ENCODE results near the gene JOSD1. TPM values are rescaled to one million over a fixed set of nuclear protein-coding genes. Genes with fewer than 3 reads are reported as not detected.
A peak's percentile ranks its signal among the peaks of the same experiment; 100 is the strongest.

Gene JOSD1
- total and polyA plus RNA-seq, 2 donors (not counting 1 experiment from before 2014, with no cell fraction given) = 40.5 to 59.1 TPM

DNA sequence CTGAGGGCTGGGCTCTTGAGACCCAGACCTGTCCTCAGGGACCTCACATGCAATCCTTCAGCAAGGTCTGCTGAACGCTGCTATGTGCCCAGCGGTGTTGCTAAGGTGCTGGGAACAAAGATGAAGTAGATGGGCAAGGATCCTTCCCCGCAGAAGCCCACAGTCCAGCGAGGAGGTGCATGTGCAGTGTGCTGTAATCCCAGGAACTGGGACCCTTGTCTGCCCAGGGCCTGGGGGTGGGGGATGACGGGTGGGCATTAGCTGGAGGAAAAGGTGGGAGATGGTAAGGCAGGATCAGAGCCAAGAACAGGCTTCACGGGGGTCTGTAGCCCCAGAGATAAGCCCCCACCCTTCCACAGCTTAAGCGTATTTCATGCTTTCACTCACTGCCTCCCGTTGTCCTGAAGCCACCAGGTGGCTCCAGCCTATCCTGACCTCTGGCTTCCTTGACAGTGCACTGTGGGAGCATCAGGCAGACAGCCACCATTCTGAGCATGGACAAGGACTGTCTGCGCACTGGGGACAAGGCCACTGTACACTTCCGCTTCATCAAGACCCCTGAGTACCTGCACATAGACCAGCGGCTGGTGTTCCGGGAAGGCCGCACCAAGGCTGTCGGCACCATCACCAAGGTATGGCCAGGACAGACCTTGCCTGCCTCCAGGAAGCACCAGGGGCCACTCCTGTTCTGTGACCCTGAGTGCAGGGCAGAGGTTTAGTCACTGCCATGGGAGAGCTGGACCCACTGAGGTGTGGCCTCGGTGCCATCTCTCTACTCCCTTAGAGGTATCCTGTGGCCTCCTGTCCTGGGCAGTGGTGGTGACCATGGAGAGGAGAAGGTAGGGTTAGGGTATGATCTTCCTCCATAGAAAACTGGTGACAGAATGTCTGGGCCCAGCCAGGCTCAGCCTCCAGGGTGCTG lies 27.0 kb upstream of the JOSD1 start:
- Histone ChIP-seq H3K9ac (ENCODE audit: insufficient read depth, low read length) (peak overlapping the region; percentile 5), H3K4me1 (ENCODE audit: control insufficient read depth, extremely low read depth, insufficient read depth, low read length) (no peaks in the 10 kb centered on the region), H3K9me3 (ENCODE audit: control insufficient read depth, insufficient read depth, low read depth, low read length) (no peaks in the 10 kb centered on the region), H3K4me2 (ENCODE audit: extremely low read depth, insufficient read depth, low read length) (no peak overlapping the region), H3K36me3 (ENCODE audit: control insufficient read depth, insufficient read depth, low read length) (peaks cover 48% of the 10 kb centered on the region), H3K27ac (ENCODE audit: insufficient read depth, low read length) (no peak overlapping the region), H3K27me3 (ENCODE audit: control insufficient read depth, insufficient read depth, low read length) (no peaks in the 10 kb centered on the region), H4K20me1 (ENCODE audit: control insufficient read depth, extremely low read depth, insufficient read depth, low read length) (no peaks in the 10 kb centered on the region), H3K4me3 (replicated peaks in 1 of 4; ENCODE audit: control extremely low read depth in 1 of 4, insufficient read depth in 1 of 4, low read depth in 3 of 4, low read length in 4 of 4) (no peak overlapping the region), H3K79me2 (ENCODE audit: control insufficient read depth, insufficient read depth, low read length) (no peaks in the 10 kb centered on the region), H2AFZ (ENCODE audit: low read length) (no peak overlapping the region)
- DNase-seq (ENCODE audit: low read depth in 2 of 2) = no peak
- TF ChIP-seq, protein P1, sequence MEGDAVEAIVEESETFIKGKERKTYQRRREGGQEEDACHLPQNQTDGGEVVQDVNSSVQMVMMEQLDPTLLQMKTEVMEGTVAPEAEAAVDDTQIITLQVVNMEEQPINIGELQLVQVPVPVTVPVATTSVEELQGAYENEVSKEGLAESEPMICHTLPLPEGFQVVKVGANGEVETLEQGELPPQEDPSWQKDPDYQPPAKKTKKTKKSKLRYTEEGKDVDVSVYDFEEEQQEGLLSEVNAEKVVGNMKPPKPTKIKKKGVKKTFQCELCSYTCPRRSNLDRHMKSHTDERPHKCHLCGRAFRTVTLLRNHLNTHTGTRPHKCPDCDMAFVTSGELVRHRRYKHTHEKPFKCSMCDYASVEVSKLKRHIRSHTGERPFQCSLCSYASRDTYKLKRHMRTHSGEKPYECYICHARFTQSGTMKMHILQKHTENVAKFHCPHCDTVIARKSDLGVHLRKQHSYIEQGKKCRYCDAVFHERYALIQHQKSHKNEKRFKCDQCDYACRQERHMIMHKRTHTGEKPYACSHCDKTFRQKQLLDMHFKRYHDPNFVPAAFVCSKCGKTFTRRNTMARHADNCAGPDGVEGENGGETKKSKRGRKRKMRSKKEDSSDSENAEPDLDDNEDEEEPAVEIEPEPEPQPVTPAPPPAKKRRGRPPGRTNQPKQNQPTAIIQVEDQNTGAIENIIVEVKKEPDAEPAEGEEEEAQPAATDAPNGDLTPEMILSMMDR (conservative IDR thresholded peaks at IDR 0.05 in 1 of 2, IDR thresholded peaks at IDR 0.05 in 1 of 2; ENCODE audit: low read depth in 1 of 2, low read length in 2 of 2) = no peak
- no peak for TF ChIP-seq EZH2 (IDR thresholded peaks at IDR 0.05; ENCODE audit: low read length, missing control alignments)

GRCh38 chr22:38727123-38727522 lies 26.4 kb upstream of the JOSD1 start:
- TF ChIP-seq, protein P1 (conservative IDR thresholded peaks at IDR 0.05 in 1 of 2, IDR thresholded peaks at IDR 0.05 in 1 of 2; ENCODE audit: low read depth in 1 of 2, low read length in 2 of 2) = no peak
- no peak for TF ChIP-seq EZH2 (IDR thresholded peaks at IDR 0.05; ENCODE audit: low read length, missing control alignments)
- DNase-seq (ENCODE audit: low read depth in 2 of 2) = no peak
- peaks cover 49% of the 10 kb centered on the region for H3K36me3 ChIP-seq (ENCODE audit: control insufficient read depth, insufficient read depth, low read length)

DNA sequence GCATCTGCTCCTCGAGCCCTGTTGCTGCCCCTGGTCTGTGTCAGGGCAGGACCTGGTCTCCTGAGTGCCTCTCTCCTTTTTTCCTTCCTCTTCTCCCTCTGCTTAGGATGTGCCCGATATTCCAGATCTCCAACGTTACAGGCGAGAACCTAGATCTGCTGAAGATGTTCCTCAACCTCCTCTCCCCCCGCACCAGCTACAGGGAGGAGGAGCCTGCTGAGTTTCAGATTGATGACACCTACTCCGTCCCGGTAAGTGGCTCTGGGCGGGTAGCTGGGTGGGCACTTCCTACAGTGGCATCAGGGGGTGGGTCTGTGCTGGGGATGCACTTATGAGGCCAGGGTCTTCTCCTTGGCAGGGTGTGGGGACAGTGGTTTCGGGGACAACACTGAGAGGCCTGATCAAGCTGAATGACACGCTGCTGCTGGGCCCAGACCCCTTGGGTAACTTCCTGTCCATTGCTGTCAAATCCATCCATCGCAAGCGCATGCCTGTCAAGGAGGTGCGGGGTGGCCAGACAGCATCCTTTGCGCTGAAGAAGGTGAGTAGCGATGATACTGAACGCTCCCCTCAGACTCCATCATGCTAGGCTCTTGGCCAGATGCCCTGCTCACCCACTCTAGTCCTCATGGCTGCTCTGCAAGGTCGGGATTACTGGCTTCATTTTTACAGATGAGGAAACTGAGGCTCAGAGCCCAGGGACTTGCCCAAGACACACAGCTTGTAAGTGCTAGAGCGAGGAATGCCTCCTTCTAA lies 25.3 kb upstream of the JOSD1 start:
- H3K4me3 ChIP-seq (replicated peaks in 1 of 4; ENCODE audit: control extremely low read depth in 1 of 4, insufficient read depth in 1 of 4, low read depth in 3 of 4, low read length in 4 of 4) = no peak overlapping the region
- DNase-seq (ENCODE audit: low read depth in 2 of 2) = no peak
- no peaks in the 10 kb centered on the region for H3K4me1 ChIP-seq (ENCODE audit: control insufficient read depth, extremely low read depth, insufficient read depth, low read length)
- no peak overlapping the region for H3K4me2 ChIP-seq (ENCODE audit: extremely low read depth, insufficient read depth, low read length)
- no peaks in the 10 kb centered on the region for H3K27me3 ChIP-seq (ENCODE audit: control insufficient read depth, insufficient read depth, low read length)
- no peak overlapping the region for H2AFZ ChIP-seq (ENCODE audit: low read length)
- TF ChIP-seq EZH2 (IDR thresholded peaks at IDR 0.05; ENCODE audit: low read length, missing control alignments) = no peak
- TF ChIP-seq, protein P1 (conservative IDR thresholded peaks at IDR 0.05 in 1 of 2, IDR thresholded peaks at IDR 0.05 in 1 of 2; ENCODE audit: low read depth in 1 of 2, low read length in 2 of 2) = no peak
- H3K9ac ChIP-seq (ENCODE audit: insufficient read depth, low read length) = no peak overlapping the region
- no peaks in the 10 kb centered on the region for H3K9me3 ChIP-seq (ENCODE audit: control insufficient read depth, insufficient read depth, low read depth, low read length)
- H3K27ac ChIP-seq (ENCODE audit: insufficient read depth, low read length) = no peak overlapping the region
- H3K36me3 ChIP-seq (ENCODE audit: control insufficient read depth, insufficient read depth, low read length) = peaks cover 48% of the 10 kb centered on the region
- H3K79me2 ChIP-seq (ENCODE audit: control insufficient read depth, insufficient read depth, low read length) = no peaks in the 10 kb centered on the region
- H4K20me1 ChIP-seq (ENCODE audit: control insufficient read depth, extremely low read depth, insufficient read depth, low read length) = no peaks in the 10 kb centered on the region

More at GRCh38 chr22:38727123-38727522, 26.4 kb upstream of the JOSD1 start:
- Histone ChIP-seq H3K4me3 (replicated peaks in 1 of 4; ENCODE audit: control extremely low read depth in 1 of 4, insufficient read depth in 1 of 4, low read depth in 3 of 4, low read length in 4 of 4) (no peak overlapping the region), H3K79me2 (ENCODE audit: control insufficient read depth, insufficient read depth, low read length) (no peaks in the 10 kb centered on the region), H3K27me3 (ENCODE audit: control insufficient read depth, insufficient read depth, low read length) (no peaks in the 10 kb centered on the region), H2AFZ (ENCODE audit: low read length) (no peak overlapping the region), H3K4me2 (ENCODE audit: extremely low read depth, insufficient read depth, low read length) (no peak overlapping the region), H3K27ac (ENCODE audit: insufficient read depth, low read length) (no peak overlapping the region), H3K4me1 (ENCODE audit: control insufficient read depth, extremely low read depth, insufficient read depth, low read length) (no peaks in the 10 kb centered on the region), H3K9me3 (ENCODE audit: control insufficient read depth, insufficient read depth, low read depth, low read length) (no peaks in the 10 kb centered on the region), H4K20me1 (ENCODE audit: control insufficient read depth, extremely low read depth, insufficient read depth, low read length) (no peaks in the 10 kb centered on the region), H3K9ac (ENCODE audit: insufficient read depth, low read length) (no peak overlapping the region)
